Prostate gland (tissue), 2 donors: ENCODE data around the gene GPER1.

ENCODE experiments used
- CTCF ChIP-seq, 4 experiments: fragments of 200-600 bp in 2 of 4; fragments of 450-650 bp in 2 of 4; sonication (generic) in 2 of 4; IDR thresholded peaks; 1 replicate in 3 of 4; 2 replicates in 1 of 4; pipeline ENCODE4 v1.5.1; 2016 to 2019; ENCODE audit warnings: antibody characterized with exemption in 4 of 4, mild to moderate bottlenecking in 2 of 4, moderate library complexity in 2 of 4
- POLR2AphosphoS5 ChIP-seq: sonication (generic); formaldehyde crosslinking; IDR thresholded peaks from one replicate; pipeline ENCODE4 v1.6.1; 2017; ENCODE audit warnings: antibody characterized with exemption

GRCh38 chr7:1101563-1102431 is 13.9 kb downstream of the GPER1 start:
- TF ChIP-seq CTCF (IDR thresholded peaks at IDR 0.05): no peak
- TF ChIP-seq POLR2AphosphoS5: no peak
